SK-N-SH (cell line): ENCODE results near the gene MDK. TPM values are rescaled to one million over a fixed set of nuclear protein-coding genes. Genes with fewer than 3 reads are reported as not detected.
A peak's percentile ranks its signal among the peaks of the same experiment; 100 is the strongest.

Source experiments
- CTCF ChIA-PET: fragments of 300-600, 350-600 bp; formaldehyde crosslinking; extraction: SDS; loops from one replicate; lab custom pipeline; 2021; lab: Yijun Ruan, JAX
- POLR2A ChIA-PET: fragments of 350-600 bp; sonication (Branson Sonifier 250); formaldehyde crosslinking; extraction: SDS; loops from one replicate; lab custom pipeline; 2020; ENCODE audit warnings: antibody characterized with exemption, inconsistent platforms; lab: Yijun Ruan, JAX
- DNase-seq: peaks from one replicate; pipeline ENCODE4 v3.0.0; 2012
- H2AFZ ChIP-seq: fragments of 200-600 bp; sonication (generic); 2 replicates; pipeline ENCODE4 v1.8.1; 2016; ENCODE audit warnings: antibody characterized with exemption, mild to moderate bottlenecking, low read depth
- H3F3A ChIP-seq: fragments of 200-600 bp; sonication (generic); replicated peaks from 2 replicates; pipeline ENCODE3; 2016; ENCODE audit warnings: antibody characterized with exemption, mild to moderate bottlenecking; ENCODE audit not compliant: insufficient read depth
- H3K27ac ChIP-seq, 2 experiments: fragments of 200-500 bp in 1 of 2; fragments of 200-600 bp in 1 of 2; sonication (Bioruptor generic) in 1 of 2; sonication (generic), shearing (Covaris generic) in 1 of 2; 2 replicates each; pipeline versions ENCODE4 v1.5.1 to v1.6.1; 2014 to 2016; ENCODE audit warnings: low read depth in 2 of 2, inconsistent platforms in 1 of 2, low read length in 1 of 2, mild to moderate bottlenecking in 1 of 2, mixed read lengths in 1 of 2
- H3K27me3 ChIP-seq: fragments of 200-600 bp; sonication (generic), shearing (Covaris generic); 2 replicates; pipeline ENCODE4 v1.6.1; 2016; ENCODE audit warnings: mixed run types; ENCODE audit not compliant: insufficient read depth
- H3K36me3 ChIP-seq, 2 experiments: fragments of 200-500 bp in 1 of 2; fragments of 200-600 bp in 1 of 2; sonication (Bioruptor generic) in 1 of 2; sonication (generic) in 1 of 2; replicated peaks in 1 of 2; 2 replicates each; pipeline versions ENCODE3 to v1.5.1; 2014 to 2016; ENCODE audit warnings: low read length in 1 of 2, mild to moderate bottlenecking in 1 of 2; ENCODE audit not compliant: insufficient read depth in 2 of 2, control insufficient read depth in 1 of 2
- H3K4me1 ChIP-seq, 2 experiments: fragments of 200-500 bp in 1 of 2; fragments of 200-600 bp in 1 of 2; sonication (Bioruptor generic) in 1 of 2; sonication (generic), shearing (Covaris generic) in 1 of 2; 2 replicates each; pipeline versions ENCODE4 v1.5.1 to v1.6.1; 2014 to 2016; ENCODE audit warnings: low read depth in 1 of 2, low read length in 1 of 2, mixed run types in 1 of 2; ENCODE audit not compliant: insufficient read depth in 2 of 2, control insufficient read depth in 1 of 2
- H3K4me2 ChIP-seq: fragments of 200-600 bp; sonication (generic), shearing (Covaris generic); 2 replicates; pipeline ENCODE4 v1.6.1; 2017; ENCODE audit warnings: mixed run types
- H3K4me3 ChIP-seq, 2 experiments: fragments of 200-500 bp in 1 of 2; fragments of 200-600 bp in 1 of 2; sonication (Bioruptor generic) in 1 of 2; sonication (generic), shearing (Covaris generic) in 1 of 2; 2 replicates each; pipeline versions ENCODE4 v1.5.1 to v1.8.1; 2014 to 2016; ENCODE audit warnings: low read depth in 2 of 2, inconsistent platforms in 1 of 2, low read length in 1 of 2, mild to moderate bottlenecking in 1 of 2, mixed read lengths in 1 of 2, moderate library complexity in 1 of 2
- H3K79me2 ChIP-seq: fragments of 200-600 bp; sonication (generic); 2 replicates; pipeline ENCODE4 v1.8.1; 2017; ENCODE audit warnings: mild to moderate bottlenecking; ENCODE audit not compliant: insufficient read depth
- H3K9ac ChIP-seq: fragments of 200-600 bp; sonication (generic); 2 replicates; pipeline ENCODE4 v1.6.1; 2017; ENCODE audit warnings: mixed run types
- H3K9me2 ChIP-seq: fragments of 200-600 bp; sonication (generic); 2 replicates; pipeline ENCODE4 v1.6.1; 2017; ENCODE audit warnings: mixed run types
- H3K9me3 ChIP-seq: fragments of 200-600 bp; sonication (generic); 2 replicates; pipeline ENCODE4 v1.6.1; 2017; ENCODE audit warnings: mixed run types, mild to moderate bottlenecking, moderate library complexity
- H4K20me1 ChIP-seq: fragments of 200-600 bp; sonication (generic); 2 replicates; pipeline ENCODE4 v1.6.1; 2017; ENCODE audit warnings: mild to moderate bottlenecking, mixed run types; ENCODE audit not compliant: insufficient read depth
- CHD2 ChIP-seq: fragments of 150-350 bp; IDR thresholded peaks from 2 replicates; pipeline ENCODE4 v1.6.1; 2018; ENCODE audit warnings: low read length; ENCODE audit not compliant: partially characterized antibody
- ELF1 ChIP-seq: IDR thresholded peaks from 2 replicates; pipeline ENCODE4 v1.4.0; 2012
- EP300 ChIP-seq, 2 experiments: IDR thresholded peaks; 2 replicates each; pipeline versions ENCODE4 v1.4.0 to v1.6.1; 2012; ENCODE audit warnings: borderline replicate concordance in 1 of 2, low read depth in 1 of 2, low read length in 1 of 2
- EZH2phosphoT487 ChIP-seq: fragments of 200-600 bp; sonication (generic); IDR thresholded peaks from 2 replicates; pipeline ENCODE4 v1.6.1; 2017; ENCODE audit warnings: low read depth, mixed run types, mild to moderate bottlenecking, antibody characterized with exemption, moderate library complexity, borderline replicate concordance
- GATA2 ChIP-seq: sonication (generic); formaldehyde crosslinking; IDR thresholded peaks from 2 replicates; pipeline ENCODE4 v1.5.0; 2020; ENCODE audit warnings: mild to moderate bottlenecking, missing genetic modification reagents
- IRF3 ChIP-seq: fragments of 150-350 bp; IDR thresholded peaks from 2 replicates; pipeline ENCODE4 v1.6.1; 2016; ENCODE audit warnings: mild to moderate bottlenecking, low read depth, low read length
- JUND ChIP-seq: IDR thresholded peaks from 2 replicates; pipeline ENCODE4 v1.4.0; 2012
- MAX ChIP-seq: IDR thresholded peaks from 2 replicates; pipeline ENCODE4 v1.4.0; 2012; ENCODE audit warnings: low read depth
- RXRA ChIP-seq: IDR thresholded peaks from 2 replicates; pipeline ENCODE4 v1.4.0; 2012; ENCODE audit warnings: low read depth, mild to moderate bottlenecking, borderline replicate concordance
- SIN3A ChIP-seq: IDR thresholded peaks from 2 replicates; pipeline ENCODE4 v1.6.1; 2012; ENCODE audit warnings: low read depth, mild to moderate bottlenecking, low read length, moderate library complexity, borderline replicate concordance
- TAF1 ChIP-seq: IDR thresholded peaks from 2 replicates; pipeline ENCODE4 v1.6.1; 2012; ENCODE audit warnings: low read depth, mild to moderate bottlenecking, low read length, moderate library complexity, borderline replicate concordance
- TCF12 ChIP-seq: IDR thresholded peaks from 2 replicates; pipeline ENCODE4 v1.4.0; 2012
- USF2 ChIP-seq: fragments of 150-350 bp; IDR thresholded peaks from 2 replicates; pipeline ENCODE4 v1.6.1; 2017; ENCODE audit warnings: antibody characterized with exemption, low read length, low read depth, borderline replicate concordance
- WGBS: methylation state at CpG from one replicate; pipeline ENCODE4 v1.1.6; 2017; ENCODE audit warnings: low lambda C conversion rate; 5-methylcytosine and 5-hydroxymethylcytosine counted together
- polyA plus RNA-seq, 3 experiments: library from polyadenylated mRNA; depleted of rRNA; stranded (reverse); fragments of >200 nt; gene quantifications; 2 replicates each; pipeline ENCODE4 v1.2.3, GENCODE V29; 2012

The MDK gene
- polyA plus RNA-seq, 1 of the 3 experiments (the other 2 are of a cell fraction) = 2,395 TPM

GRCh38 chr11:46338636-46338987 is 42.9 kb upstream of the MDK start:
- ChIA-PET POLR2A (no interaction called here), CTCF (interaction anchor here (0.8 to 3.0 kb wide), 4 partner anchors 13 to 100 kb away, joined by 3 to 19 read pairs (median 4); no protein-coding TSS in a partner anchor)
- H3K27ac ChIP-seq = no peak overlapping the region
- H3K4me2 ChIP-seq = peak overlapping the region; percentile 41; the same call in 1 of the 2 replicates
- no peak overlapping the region for H3K9ac ChIP-seq
- no peaks in the 10 kb centered on the region for H3K9me2 ChIP-seq
- H3K9me3 ChIP-seq = no peaks in the 10 kb centered on the region
- no peaks in the 10 kb centered on the region for H3F3A ChIP-seq
- H3K36me3 ChIP-seq = no peaks in the 10 kb centered on the region
- no peaks in the 10 kb centered on the region for H4K20me1 ChIP-seq
- no peak for TF ChIP-seq EP300 (IDR thresholded peaks at IDR 0.05; ENCODE audit: borderline replicate concordance in 1 of 2, low read depth in 1 of 2, low read length in 1 of 2)
- no peaks in the 10 kb centered on the region for H3K79me2 ChIP-seq
- WGBS = 70% methylated on average over 8 of the region's 9 CpGs
- H3K4me3 ChIP-seq = no peak overlapping the region
- DNase-seq = no peak
- peaks cover 9 to 13% of the 10 kb centered on the region in 2 experiments; a peak in 3 of 4 replicates for H3K4me1 ChIP-seq
- H2AFZ ChIP-seq = peak overlapping the region; percentile 51; the same call in 1 of the 2 replicates
- H3K27me3 ChIP-seq = no peaks in the 10 kb centered on the region

GRCh38 chr11:46338988-46339666 is 42.3 kb upstream of the MDK start:
- Histone ChIP-seq H3K79me2 (no peaks in the 10 kb centered on the region), H3K9me3 (no peaks in the 10 kb centered on the region), H2AFZ (peak overlapping the region; percentile 51; the same call in 1 of the 2 replicates), H3K4me1 (peaks cover 9 to 13% of the 10 kb centered on the region in 2 experiments; a peak in 3 of 4 replicates), H3K27ac (no peak overlapping the region), H3K4me2 (peak overlapping the region; percentile 41; the same call in 1 of the 2 replicates), H3K36me3 (no peaks in the 10 kb centered on the region), H3K4me3 (no peak overlapping the region), H4K20me1 (no peaks in the 10 kb centered on the region), H3F3A (no peaks in the 10 kb centered on the region), H3K9ac (no peak overlapping the region), H3K9me2 (no peaks in the 10 kb centered on the region), H3K27me3 (no peaks in the 10 kb centered on the region)
- CTCF ChIA-PET = interaction anchor here (0.8 to 3.0 kb wide), 4 partner anchors 13 to 101 kb away, joined by 3 to 19 read pairs (median 4); no protein-coding TSS in a partner anchor
- POLR2A ChIA-PET = no interaction called here
- WGBS = 22% methylated on average over 8 of the region's 16 CpGs
- no peak for TF ChIP-seq GATA2 (CRISPR knock-in tag)
- DNase-seq = no peak

GRCh38 chr11:46339816-46340215 is 41.7 kb upstream of the MDK start:
- CTCF ChIA-PET = interaction anchor here (2.0 to 3.0 kb wide), 2 partner anchors 12 to 101 kb away, joined by 4 to 19 read pairs; no protein-coding TSS in a partner anchor
- Histone ChIP-seq H3K79me2 (no peaks in the 10 kb centered on the region), H3K9ac (no peak overlapping the region)

More at GRCh38 chr11:46339816-46340215, 41.7 kb upstream of the MDK start:
- H3K4me3 ChIP-seq = no peak overlapping the region
- POLR2A ChIA-PET = no interaction called here
- H3K4me1 ChIP-seq = peaks cover 9 to 13% of the 10 kb centered on the region in 2 experiments; a peak in 3 of 4 replicates
- H3K4me2 ChIP-seq = no peak overlapping the region
- 92% methylated on average over 2 of the region's 2 CpGs for WGBS
- no peak overlapping the region for H3K27ac ChIP-seq
- no peaks in the 10 kb centered on the region for H3K36me3 ChIP-seq
- no peaks in the 10 kb centered on the region for H3K9me2 ChIP-seq
- H2AFZ ChIP-seq = no peak overlapping the region
- TF ChIP-seq TAF1 (no peak), ELF1 (no peak), IRF3 (no peak), RXRA (no peak), CHD2 (no peak), EP300 (IDR thresholded peaks at IDR 0.05; ENCODE audit: borderline replicate concordance in 1 of 2, low read depth in 1 of 2, low read length in 1 of 2) (no peak), MAX (no peak), JUND (no peak), SIN3A (no peak), EZH2phosphoT487 (no peak), GATA2 (CRISPR knock-in tag) (no peak), USF2 (no peak), TCF12 (no peak)
- TF ChIP-seq, all 33 proteins: peak for 0
- H4K20me1 ChIP-seq = no peaks in the 10 kb centered on the region
- no peaks in the 10 kb centered on the region for H3F3A ChIP-seq
- no peaks in the 10 kb centered on the region for H3K27me3 ChIP-seq
- no peak for DNase-seq
- H3K9me3 ChIP-seq = no peaks in the 10 kb centered on the region
